ENCODE data around the gene MACO1.

- TF ChIP-seq CTCF (conservative IDR thresholded peaks at IDR 0.05) (no peak), EZH2 (IDR thresholded peaks at IDR 0.05; ENCODE audit: low read depth) (no peak)
These were observed 75.1 kb downstream of the MACO1 start for GRCh38 chr1:25505656-25506385.

All from PC-9 (cell line).